GM18867 (cell line): ENCODE results near the gene COL25A1.
"Not testable (repeated sequence)": the region's sequence is repeated elsewhere in the genome, so short reads cannot be mapped to it uniquely, and the experiment has no call there.

Experiments used
- ATAC-seq: cut with Tn5 transposase; IDR thresholded peaks from one replicate; pipeline ENCODE4 v1.9.1; 2021; ENCODE audit warnings: mild to moderate bottlenecking, moderate library complexity; ENCODE audit not compliant: unreplicated experiment

Gene COL25A1

DNA sequence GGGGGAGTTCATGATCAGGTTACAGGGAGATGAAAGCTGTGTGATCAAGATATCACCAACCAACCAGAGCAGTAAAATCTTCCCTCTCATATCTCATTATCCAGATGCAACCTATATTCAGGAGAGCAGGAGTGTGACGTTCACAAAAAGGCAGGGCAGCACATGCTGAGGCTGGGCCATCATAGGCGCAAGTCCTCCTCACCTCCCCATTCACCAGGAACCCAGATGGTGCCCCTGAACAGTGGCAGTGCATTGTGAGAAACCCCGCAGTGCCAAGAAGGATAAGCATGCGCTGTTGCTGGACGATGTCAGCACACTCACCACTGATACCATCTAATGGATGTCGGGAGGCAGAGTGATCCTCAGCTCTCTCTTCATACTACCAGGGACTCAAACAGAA lies 170.9 kb downstream of the COL25A1 start:
- ATAC-seq: no peak

DNA sequence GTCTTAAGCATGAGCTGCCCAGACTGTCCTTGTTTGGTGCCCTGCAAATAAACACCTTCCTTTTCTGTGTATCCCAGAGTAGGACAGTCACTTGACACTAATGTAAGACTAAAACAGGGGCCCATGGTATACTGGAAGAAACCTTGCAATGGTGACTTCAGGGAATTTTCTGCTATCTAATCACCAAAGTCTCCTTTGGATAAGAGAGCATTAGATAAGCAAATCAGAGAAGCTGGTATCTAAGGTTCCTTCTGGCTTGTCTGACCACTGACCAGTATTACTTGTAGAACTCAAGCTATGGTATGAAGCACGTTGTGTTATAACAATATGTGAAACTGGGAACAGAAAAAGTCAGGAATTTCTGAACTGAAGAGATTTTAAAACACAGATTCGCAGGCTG lies 173.9 kb downstream of the COL25A1 start:
- no peak for ATAC-seq

DNA sequence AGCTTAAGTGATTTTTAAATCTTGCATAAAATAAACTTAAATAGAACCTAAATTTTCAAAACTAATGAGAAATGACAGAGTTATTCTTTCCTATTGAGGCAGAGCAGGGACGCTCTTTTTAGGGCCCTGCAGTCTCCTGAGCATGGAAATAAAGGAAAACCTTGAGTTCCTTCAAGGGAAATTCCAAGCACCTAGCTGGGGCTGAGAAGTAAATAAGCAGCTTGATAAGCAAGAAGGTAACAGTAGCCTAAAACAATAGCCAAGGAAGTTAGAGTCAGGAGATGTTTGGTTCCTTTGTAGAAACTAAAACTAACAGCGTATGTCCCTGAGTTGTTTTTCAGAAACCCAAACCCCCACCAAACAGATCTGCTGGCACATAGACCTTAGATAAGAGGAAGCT lies 174.6 kb downstream of the COL25A1 start:
- ATAC-seq: no peak

DNA sequence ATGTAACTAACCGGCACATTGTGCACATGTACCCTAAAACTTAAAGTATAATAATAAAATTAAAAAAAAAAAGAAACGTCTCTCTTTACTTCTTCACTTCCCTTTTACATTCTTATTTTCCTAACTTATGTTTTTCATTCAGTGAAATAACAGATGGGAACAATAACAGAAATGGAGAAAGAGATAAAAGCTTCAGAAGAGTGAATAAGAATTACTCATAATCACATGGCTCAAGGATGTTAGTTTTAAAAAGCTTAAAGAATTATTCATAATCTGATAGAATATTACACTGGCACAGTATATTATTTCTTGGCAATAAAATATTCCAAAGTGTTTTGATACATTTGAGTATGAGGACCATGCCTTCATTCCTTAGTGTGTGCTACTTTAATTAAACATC lies 175.6 kb downstream of the COL25A1 start:
- no peak for ATAC-seq

DNA sequence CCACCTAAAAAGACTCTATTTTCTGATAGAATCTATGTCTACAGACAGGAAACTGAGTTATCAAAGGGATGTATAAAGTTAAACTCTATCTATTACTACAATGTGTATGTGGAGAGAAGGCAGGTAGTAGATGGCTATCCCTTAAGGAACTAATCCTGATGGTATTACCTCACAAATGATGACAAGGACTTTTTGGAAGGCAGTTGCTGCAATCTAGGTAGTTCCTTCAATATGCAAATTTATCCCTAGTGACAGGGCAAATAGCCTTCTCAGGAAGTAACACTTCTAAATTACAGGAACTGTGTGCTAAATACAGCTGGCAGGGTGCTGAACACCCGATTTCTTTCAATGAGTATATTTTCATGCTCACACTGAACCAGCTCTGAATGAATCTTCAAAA lies 177.4 kb downstream of the COL25A1 start:
- ATAC-seq: no peak

DNA sequence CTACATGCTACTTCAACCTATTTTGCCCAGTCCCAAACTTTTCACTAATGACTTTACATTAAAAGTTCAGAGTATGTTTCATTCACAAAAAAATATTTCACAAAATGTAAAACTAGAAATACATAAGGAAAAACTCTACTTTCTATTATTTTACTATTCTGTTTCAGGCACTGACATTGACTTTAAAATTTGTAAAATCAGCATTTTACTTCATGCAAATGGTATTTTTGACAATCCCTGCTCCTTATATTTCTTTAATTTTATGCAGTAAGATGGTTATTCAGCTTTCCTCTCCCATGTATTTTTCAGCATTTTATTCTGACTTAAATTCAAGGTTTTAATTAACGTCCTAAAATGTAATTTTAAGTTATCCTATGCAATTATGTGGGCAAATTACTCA lies 178.5 kb downstream of the COL25A1 start:
- no peak for ATAC-seq

DNA sequence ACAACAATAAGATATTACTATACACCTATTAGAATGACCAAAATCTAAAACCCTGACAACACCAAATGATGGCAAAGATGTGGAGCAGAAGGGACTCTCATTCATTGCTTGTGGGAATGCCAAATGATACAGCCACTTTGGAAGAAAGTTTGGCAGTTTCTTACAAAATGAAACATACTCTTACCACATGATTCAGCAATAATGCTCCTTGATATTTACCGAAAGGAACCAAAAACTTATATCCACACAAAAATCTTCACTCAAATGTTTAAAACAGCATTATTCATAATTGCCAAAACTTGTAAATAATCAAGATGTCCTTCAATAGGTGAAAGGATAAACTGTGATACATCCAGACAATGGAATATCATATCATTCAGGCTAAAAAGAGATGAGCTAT lies 180.9 kb downstream of the COL25A1 start:
- no peak for ATAC-seq

DNA sequence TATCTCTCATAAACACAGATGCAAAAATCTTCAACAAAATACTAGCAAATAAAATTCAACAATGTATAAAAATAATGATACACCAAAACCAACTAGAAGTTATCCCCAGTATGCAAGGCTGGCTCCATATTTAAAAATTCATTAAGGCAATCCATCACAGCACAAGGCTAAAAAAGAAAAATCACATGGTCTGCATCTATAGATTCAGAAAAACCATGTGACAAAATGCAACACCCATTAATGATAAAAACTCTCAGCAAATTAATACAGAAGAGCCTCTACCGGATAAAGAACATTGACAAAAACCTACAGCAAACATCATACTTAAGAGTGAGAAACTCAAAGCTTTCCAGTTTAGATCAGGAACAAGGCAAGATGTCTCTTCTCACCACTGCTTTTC lies 182.6 kb downstream of the COL25A1 start:
- no peak for ATAC-seq

DNA sequence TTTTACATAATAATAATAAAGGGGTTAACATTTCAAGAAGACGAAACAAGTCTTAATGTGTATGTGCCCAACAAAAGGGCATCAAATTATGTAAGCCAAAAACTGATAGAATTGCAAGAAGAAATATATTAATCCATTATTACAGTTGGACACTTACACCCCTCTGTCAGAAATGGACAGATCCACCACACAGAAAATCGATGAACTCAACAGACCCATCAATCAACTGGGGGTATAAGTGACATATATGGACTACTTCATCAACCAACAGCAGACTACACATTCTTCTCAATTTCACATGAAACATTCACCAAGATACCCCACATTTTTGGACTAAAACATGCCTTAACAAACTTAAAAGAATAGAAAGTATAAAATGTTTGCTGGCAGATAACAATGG lies 183.8 kb downstream of the COL25A1 start:
- ATAC-seq: no peak

DNA sequence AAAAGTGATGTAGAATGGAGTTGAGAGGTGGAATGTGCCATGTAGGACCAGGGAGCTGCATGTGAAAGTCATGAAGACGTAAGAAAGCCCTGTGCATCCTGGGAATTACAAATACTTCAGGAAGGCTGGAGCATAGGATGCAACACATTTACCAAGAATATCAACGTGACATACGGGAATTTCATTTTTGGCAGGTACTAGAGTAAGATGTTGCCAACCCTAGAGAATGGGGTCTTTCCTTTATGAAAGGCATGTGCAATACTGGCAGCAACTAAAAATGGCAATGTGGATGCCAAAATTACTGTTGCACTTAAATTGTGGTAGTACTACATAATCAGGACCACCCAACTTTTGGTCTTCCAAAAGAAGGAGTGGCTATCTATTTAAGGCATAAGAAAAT lies 188.0 kb downstream of the COL25A1 start:
- ATAC-seq: no peak

DNA sequence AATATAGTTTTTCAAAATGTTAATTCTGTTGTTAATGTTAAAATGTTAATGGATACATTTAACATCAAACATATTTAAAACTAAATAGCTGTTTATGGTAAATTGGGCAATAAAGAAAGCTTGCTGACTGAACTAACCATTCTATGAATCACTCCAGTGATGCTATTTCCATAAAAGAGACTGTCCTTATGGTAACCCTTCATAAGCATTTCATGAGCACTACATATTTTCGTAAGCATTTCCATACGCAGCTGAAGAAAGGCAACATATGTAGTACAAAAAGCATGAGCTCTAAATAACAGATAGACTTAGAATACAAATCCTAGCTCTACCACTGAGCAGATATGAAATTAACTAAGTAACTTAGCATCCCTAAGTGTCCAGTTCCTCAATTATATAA lies 188.9 kb downstream of the COL25A1 start:
- ATAC-seq: no peak

DNA sequence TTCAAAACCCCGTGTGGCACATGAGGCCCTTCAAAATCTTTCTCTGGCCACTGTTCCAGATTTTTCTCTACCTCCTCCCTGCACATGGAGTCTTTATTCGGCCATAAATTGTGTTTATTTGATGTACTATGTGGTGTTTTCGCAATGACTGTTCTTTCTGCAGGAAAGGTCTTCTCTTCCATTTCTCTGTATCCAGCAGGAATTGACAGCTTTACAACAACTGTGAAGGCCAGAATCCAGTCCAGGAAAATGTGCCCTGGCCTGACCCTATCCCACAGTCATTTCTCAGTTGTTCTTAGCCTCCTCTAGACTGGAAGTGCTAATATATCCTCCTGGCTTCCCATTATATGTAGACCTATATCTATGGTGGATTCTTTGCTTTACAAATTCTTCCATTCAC lies 191.4 kb downstream of the COL25A1 start:
- ATAC-seq: no peak

DNA sequence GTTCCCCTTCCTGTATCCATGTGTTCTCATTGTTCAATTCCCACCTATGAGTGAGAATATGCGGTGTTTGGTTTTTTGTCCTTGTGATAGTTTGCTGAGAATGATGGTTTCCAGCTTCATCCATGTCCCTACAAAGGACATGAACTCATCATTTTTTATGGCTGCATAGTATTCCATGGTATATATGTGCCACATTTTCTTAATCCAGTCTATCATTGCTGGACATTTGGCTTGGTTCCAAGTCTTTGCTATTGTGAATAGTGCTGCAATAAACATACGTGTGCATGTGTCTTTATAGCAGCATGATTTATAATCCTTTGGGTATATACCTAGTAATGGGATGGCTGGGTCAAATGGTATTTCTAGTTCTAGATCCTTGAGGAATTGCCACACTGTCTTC lies 194.2 kb downstream of the COL25A1 start:
- not testable (repeated sequence) for ATAC-seq

DNA sequence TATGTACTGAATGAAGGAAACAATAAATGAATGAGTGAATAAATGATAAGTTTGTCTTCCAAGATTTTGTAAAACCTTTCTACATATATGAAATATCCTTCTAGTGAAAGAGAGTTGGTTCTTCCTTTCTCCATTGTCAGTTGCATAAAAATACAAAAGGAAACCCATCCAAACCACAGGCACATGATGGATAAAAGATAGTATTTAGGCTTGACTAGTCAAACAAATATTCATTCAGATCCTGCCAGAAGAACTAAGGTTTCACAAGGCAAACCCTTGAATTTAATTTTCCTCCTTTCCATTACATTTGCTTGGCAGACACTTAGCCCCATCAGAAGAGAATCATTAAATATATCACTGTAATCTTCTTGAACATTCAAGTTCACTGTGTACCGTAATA lies 208.4 kb downstream of the COL25A1 start:
- ATAC-seq: no peak

DNA sequence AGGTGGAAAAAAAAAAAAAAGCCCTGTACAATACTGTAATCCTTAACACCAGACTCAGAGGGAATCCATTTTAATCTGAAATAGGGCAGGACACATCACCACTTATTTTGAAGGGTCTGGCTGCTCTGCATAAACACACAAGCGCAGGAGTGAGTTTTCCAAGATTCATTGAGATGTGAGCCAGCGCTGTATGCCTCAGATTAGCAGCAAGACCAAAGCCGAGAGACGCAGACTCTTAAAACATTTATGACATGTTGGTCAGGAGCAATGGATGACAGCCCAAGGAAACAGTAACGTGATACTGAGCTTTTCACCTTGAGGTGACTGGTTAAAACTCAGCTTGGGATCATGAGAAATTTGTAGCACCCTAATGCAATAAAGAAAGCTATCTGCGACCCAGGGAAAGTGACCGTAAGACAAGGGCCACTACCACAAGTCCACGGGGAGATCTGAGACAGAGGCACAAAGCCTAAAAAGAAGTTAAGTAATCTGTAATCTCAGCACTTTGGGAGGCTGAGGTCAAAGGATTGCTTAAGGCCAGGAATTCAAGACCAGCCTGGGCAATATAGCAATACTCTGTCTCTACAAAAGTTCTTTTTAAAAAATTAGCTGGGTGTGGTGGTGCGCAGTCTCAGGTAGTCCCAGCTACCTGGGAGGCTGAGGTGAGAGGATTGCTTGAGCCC lies 210.6 kb downstream of the COL25A1 start:
- no peak for ATAC-seq

DNA sequence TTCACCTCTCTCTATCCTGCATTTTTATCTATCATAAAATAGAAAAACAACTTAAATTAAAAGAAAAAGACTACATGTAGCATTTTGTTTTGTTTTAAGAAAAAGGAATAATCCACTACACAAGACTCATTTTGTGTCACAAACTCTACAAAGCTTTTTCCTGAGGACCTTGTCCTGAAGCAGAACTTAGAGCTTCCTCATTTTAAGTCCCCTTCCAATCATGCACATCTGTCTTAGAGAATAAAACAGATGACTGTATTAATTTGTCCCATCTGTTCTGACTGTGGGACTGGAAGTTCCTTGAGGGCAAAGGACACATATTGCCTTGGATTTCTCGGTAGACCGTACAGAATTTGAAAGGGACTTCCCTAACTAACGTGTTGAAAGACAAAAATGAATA lies 218.5 kb downstream of the COL25A1 start:
- no peak for ATAC-seq

DNA sequence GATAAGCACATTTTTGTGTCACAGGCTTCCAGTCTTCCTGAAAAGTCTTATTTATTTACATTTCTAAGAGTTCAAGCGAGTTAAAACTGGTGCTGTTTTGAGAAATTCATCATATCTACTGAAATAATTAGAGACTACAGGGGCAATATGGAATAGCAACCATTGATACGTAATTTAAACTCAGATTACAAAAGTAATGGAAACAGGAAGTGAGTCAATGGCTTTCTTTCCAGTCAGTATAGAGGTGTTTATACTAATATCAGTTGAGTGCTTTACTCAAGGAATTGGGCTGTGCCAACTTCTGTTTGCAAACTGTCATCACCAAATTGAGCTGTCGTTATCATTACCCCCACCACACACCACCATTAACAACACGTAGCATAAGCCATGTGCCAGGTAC lies 222.7 kb downstream of the COL25A1 start:
- peak; percentile 38 for ATAC-seq

DNA sequence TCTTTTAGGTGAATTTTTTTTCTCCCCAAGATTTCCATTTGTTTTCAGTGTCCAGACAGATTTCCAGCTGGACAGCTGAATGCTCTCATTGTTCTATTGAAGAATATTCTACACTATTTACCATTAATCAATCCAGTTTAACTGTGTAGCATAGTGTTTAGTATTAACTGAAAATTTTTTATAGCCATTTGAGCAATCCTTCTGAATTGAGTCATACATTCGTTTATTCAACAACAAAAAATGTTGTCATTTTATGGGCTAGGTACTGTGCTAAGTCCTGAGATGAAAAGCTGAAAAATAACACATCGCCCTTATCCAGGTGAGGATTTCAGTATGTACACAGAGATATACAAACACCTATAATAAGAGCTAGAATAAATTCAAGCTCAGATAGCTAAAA lies 223.3 kb downstream of the COL25A1 start:
- no peak for ATAC-seq

DNA sequence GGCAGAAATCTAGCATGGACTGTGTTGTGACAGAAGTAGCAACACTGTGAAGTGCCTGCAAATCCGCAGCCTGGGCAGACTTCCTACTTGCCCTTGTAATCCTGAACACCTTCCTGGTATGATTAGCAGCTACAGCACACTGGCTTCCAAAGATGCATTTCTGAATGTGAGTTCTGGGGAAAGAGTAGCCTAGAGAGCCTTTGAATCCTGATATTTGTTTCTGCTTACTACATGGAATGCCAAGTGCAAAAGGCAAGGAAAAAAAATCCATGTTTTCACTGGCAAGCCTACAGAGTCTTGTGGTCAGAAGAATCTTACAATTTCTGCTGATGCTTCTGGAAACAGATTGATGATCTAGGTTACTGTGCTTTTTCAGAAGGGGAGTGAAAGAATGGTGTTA lies 223.7 kb downstream of the COL25A1 start:
- no peak for ATAC-seq

DNA sequence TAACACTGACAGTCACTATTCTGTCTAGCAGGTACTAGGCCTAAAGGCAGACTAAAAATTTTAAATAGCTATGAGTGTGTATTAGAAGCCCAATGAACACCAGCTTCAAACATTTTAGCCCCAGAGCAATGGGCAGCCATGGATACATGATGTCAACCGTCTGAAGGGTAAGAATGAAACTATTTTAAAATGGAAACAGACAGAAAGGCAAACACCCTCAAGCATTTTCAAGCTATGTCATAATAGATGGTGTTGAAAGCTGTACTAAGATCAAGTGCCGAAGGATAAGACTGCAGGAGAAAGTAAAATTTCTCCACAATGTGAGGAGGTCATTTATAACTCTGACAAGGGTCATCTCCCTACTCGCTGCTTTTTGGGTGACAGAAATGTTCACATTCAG lies 225.0 kb downstream of the COL25A1 start:
- no peak for ATAC-seq

DNA sequence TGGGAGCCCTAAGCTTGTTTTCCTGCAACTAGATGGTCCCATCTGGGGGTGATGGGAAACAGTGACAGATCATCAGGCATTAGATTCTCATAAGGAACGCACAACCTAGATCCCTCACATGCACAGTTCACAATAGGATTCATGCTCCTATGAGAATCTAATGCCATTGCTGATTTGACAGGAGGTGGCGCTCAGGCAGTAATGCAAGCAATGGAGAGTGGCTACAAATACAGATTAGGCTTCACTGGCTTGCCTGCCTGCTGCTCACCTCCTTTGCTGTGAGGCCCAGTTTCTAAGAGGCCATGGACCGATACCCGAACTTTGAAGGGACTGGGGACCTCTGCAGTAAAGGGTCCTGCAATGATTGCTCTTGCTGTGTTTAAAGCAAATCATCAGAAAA lies 225.7 kb downstream of the COL25A1 start:
- ATAC-seq: not testable (repeated sequence)

DNA sequence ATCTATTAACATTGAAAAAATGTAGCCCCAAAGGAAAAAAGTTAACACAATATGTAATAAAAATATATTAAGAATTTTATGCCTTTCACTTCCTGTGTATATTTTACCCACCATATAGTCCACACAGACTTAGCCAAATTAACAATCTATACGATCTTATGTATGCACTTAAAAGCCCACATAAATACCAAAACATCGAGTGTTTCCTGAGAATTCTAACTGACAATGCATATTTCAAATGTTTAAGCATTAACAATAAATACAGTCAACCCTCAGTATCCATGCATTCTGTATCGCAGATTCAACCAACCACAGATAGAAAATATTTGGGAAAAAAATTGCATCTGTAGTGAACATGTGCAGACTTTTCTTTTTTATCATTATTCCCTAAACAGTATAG lies 226.8 kb downstream of the COL25A1 start:
- ATAC-seq: no peak

DNA sequence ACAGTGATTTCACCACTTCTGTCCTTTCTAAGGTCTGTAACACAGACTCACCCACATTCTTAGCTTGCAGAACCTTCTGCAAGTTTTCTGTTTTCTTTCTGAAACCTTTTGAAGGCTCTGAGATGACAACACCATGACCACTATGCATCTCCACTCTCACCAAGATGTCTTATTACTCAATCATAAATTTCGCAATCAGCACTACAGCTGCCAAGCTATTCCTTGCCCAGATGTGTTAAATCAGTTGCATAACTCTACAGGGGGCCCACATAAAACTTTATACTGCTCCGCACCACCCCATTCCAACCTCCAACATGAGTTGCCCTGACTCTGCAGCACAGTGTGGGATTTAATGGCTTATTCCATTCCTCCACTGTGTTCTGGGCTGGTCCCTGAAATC lies 229.9 kb downstream of the COL25A1 start:
- no peak for ATAC-seq
